Coronary artery (tissue), 2 donors: Measurements from ENCODE around the gene RBM27.
A peak's percentile ranks its signal among the peaks of the same experiment; 100 is the strongest.
"Not testable (repeated sequence)": the region's sequence is repeated elsewhere in the genome, so short reads cannot be mapped to it uniquely, and the experiment has no call there.

Source experiments
- DNase-seq: peaks from one replicate; pipeline ENCODE4 v3.0.0-alpha.2; 2017; ENCODE audit warnings: low spot score
- H3K27ac ChIP-seq, 2 donors: fragments of 200-600 bp; sonication (generic); one replicate each; pipeline ENCODE4 v1.5.1; 2016 to 2019
- H3K4me3 ChIP-seq: fragments of 200-600 bp; sonication (generic); 2 replicates; pipeline ENCODE4 v1.5.1; 2016; ENCODE audit warnings: mild to moderate bottlenecking, moderate library complexity
- TF ChIP-seq, protein P1 (sequence below): fragments of 200-600 bp; sonication (generic); IDR thresholded peaks from one replicate; pipeline ENCODE4 v1.5.1; 2019; ENCODE audit warnings: antibody characterized with exemption

The RBM27 gene

DNA sequence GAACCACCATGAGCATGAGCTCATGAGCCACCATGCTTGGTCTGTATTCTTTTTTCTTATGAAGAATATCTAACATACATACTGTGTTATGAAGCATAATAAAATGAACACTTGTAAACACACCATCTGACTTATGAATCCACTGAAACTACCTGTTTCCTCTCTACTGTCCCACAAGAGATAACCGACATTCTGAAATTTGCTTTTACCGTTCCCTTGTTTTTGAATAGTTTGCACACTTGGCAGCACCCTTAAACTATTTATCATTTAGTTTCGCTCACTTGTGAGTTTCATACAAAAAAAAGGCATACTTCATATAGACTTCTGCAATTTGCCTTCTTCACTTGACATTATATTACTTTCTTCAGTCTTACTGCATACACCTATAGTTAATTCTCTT is 29.8 kb upstream of the RBM27 start:
- H3K27ac ChIP-seq = no peak overlapping the region
- no peak for DNase-seq
- no peak overlapping the region for H3K4me3 ChIP-seq
- TF ChIP-seq, protein P1, sequence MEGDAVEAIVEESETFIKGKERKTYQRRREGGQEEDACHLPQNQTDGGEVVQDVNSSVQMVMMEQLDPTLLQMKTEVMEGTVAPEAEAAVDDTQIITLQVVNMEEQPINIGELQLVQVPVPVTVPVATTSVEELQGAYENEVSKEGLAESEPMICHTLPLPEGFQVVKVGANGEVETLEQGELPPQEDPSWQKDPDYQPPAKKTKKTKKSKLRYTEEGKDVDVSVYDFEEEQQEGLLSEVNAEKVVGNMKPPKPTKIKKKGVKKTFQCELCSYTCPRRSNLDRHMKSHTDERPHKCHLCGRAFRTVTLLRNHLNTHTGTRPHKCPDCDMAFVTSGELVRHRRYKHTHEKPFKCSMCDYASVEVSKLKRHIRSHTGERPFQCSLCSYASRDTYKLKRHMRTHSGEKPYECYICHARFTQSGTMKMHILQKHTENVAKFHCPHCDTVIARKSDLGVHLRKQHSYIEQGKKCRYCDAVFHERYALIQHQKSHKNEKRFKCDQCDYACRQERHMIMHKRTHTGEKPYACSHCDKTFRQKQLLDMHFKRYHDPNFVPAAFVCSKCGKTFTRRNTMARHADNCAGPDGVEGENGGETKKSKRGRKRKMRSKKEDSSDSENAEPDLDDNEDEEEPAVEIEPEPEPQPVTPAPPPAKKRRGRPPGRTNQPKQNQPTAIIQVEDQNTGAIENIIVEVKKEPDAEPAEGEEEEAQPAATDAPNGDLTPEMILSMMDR = no peak

DNA sequence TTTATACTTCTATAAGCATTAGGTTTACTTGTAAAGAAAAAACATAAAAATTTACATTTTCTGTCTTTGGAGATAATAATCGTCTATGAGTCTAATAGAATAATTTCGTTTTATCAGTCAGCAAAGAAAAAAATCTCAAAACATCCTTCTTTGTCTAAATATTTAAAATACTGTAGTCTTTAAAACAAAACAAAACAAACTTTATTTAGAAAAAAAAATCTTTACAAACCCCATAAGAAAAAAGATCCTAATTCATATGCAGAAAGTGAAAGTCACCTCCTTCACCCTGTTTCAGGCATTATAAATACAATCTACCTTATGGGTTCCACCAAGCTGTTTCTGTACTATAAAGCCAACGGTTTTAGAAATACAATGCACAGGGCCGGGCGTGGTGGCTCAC is 26.6 kb upstream of the RBM27 start:
- H3K4me3 ChIP-seq = no peak overlapping the region
- TF ChIP-seq, protein P1 = no peak
- H3K27ac ChIP-seq = no peak overlapping the region
- DNase-seq = no peak

DNA sequence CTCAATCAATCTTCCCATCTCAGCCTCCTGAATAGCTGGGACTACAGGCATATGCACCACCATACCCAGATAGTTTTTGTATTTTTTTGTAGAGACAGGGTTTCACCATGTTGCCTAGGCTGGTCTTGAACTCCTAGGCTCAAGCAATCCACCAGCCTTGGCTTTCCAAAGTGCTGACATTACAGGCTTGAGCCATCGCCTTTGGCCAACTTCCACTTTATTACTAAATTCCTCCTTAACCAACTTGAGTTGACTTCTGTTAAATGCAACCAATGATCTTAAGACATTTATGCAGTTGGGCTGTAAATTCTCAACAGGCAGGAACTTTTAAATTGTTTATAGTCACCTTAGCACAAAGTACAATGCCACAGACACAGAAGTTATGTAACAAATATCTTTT is 23.7 kb upstream of the RBM27 start:
- TF ChIP-seq, protein P1 = no peak
- H3K27ac ChIP-seq = no peak overlapping the region
- H3K4me3 ChIP-seq = no peak overlapping the region
- no peak for DNase-seq

DNA sequence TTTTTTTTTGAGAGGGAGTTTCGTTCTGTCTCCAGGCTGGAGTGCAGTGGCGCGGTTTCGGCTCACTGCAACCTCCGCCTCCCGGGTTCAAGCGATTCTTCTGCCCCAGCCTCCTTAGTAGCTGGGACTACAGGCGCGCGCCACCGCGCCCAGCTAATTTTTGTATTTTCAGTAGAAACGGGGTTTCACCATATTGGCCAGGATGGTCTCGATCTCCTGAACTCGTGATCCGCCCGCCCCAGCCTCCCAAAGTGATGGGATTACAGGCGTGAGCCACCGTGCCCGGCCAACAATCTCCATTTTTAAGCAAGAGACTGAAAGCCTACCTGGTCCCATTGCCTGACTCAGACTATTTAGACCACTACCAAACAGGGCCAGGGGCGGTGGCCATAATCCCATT is 20.0 kb upstream of the RBM27 start:
- H3K27ac ChIP-seq, DNase-seq: not testable (repeated sequence)
- peak overlapping the region; percentile 75 for H3K4me3 ChIP-seq

DNA sequence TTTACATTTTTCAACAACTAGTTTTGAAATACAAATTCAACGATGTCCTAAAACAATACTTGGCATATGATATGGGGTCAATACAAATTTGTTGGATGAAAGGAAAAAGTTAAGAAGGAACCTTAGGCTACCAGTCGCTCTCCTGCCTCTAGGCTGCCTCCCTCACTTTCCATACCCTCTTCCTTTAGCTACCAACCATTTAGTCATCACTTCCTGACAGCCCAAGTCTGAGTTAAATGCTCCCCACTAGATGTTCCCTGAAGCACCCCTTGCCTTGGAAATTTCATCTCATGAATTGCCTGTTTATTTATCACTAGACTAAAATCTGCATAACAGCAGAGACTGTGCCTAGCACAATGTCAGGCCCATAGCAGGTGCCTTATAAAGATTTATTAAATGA is 18.2 kb upstream of the RBM27 start:
- no peak overlapping the region for H3K27ac ChIP-seq
- TF ChIP-seq, protein P1 = no peak
- no peak overlapping the region for H3K4me3 ChIP-seq
- DNase-seq = no peak

DNA sequence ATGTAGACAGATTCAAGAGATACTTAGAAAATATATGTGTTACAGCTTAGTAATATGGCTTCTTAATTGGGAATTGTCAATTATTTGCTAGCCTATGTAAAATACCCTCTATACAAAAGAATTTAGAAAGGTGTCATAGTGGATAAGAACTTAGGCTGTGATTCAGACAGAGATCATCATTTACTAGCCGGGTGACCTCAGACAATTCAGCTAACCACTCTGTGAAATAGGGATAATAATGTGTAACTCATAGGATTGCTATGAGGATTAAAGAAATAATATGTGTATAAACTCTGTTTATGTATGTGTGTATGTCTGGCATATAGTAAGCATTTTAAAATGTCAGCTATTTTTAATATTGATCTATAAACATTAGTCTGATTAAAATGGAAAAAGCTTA is 15.0 kb upstream of the RBM27 start:
- no peak for DNase-seq
- TF ChIP-seq, protein P1 = no peak

DNA sequence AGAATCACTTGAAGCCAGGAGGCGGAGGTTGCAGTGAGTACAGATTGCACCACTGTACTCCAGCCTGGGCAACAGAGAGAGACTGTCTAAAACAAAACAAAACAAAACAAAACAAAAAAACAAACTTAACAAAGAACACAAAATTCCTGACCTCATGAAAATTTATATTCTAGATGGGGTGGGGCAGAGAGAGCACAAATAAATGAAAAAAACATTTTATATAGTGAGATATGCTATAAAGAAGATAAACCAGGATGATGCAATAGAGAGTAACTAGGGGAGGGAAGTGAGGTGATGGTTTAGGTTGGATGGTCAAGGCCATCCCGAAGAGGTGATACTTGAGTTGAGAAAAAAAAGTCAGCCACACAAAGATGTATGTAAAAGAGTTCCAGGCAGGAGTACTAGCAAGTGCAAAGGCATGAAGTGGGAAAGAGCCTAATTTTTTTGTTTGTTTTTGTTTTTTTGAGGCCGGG is 10.8 kb upstream of the RBM27 start:
- Histone ChIP-seq H3K4me3 (no peak overlapping the region), H3K27ac (no peak overlapping the region)
- DNase-seq = no peak
- TF ChIP-seq, protein P1 = no peak

More for the DNA sequence above, 15.0 kb upstream of the RBM27 start:
- H3K4me3 ChIP-seq = no peak overlapping the region
- H3K27ac ChIP-seq = no peak overlapping the region

DNA sequence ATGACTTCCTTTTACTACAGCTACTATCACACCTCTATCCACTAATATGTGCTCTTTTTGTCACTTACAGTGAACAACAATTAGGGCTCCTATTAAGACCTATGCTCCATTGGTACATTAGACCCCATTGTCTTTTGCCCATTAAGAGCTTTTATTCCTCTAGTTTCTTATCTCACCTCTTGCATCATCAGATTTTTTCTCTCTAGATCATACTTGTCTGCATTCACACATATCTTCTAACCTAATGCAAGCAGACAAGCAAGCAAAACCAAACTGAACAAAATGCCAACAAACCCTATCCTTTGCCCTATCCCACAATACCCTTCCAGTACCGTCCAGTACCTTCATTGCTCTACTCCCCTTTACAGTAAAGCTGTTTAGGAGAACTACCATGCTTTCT is 10.1 kb upstream of the RBM27 start:
- no peak for DNase-seq
- TF ChIP-seq, protein P1 = no peak

DNA sequence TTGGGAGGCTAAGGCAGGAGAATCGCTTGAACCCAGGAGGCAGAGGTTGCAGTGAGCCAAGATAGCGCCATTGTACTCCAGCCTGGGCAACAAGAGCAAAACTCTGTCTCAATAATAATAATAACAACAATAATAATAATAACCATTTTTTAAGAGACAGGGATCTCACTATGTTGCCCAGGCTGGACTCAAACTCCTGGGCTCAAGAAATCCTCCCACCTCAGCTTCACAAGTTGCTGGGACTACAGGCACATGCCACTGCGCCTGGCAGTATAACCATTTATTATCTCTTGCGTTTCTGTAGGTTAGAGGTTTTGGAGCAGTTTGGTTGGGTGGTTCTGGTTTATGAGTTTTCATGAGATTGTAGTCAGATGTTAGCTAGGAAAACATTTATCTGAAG is 8.4 kb upstream of the RBM27 start:
- DNase-seq, H3K4me3 ChIP-seq, H3K27ac ChIP-seq: not testable (repeated sequence)

More for the DNA sequence above, 10.1 kb upstream of the RBM27 start:
- no peak overlapping the region for H3K27ac ChIP-seq
- H3K4me3 ChIP-seq = no peak overlapping the region
